Naive thymus-derived CD8-positive, alpha-beta T cell (primary cell): Measurements from ENCODE around the gene HBA2. TPM values are rescaled to one million over a fixed set of nuclear protein-coding genes. Genes with fewer than 3 reads are reported as not detected.

Source experiments
- polyA plus RNA-seq, 3 donors: library from polyadenylated mRNA; unstranded; fragments of 300-500 nt; fragmentation: Illumina TruSeq; gene quantifications; one replicate each; pipeline ENCODE4 v1.2.3, GENCODE V29; 2021
- total RNA-seq, 8 experiments: library from RNA in 2 of 8; stranded (reverse) in 2 of 8; gene quantifications; one replicate each; pipeline ENCODE4 v1.2.3 and lab custom pipeline; 2021 to 2026

Gene HBA2
- total and polyA plus RNA-seq, 5 experiments from 2014 or later, result 0.89 to 8.6 TPM; not detected in 3

Other genes starting within 250 kb of the HBA2 start
- gene POLR3K, start 119.3 kb upstream of the HBA2 start, total RNA-seq, result 10 to 100 TPM; 16.2 to 17.1 TPM
- 10 to 100 TPM; 20.9 to 29.5 (median 23.1) TPM for gene POLR3K, start 119.3 kb upstream of the HBA2 start, polyA plus RNA-seq
- gene SNRNP25, start 119.0 kb upstream of the HBA2 start, total RNA-seq, result 10 to 100 TPM in 1 of 2 experiments, 1 to 10 TPM in 1; 9.5 to 11.3 TPM
- gene SNRNP25, start 119.0 kb upstream of the HBA2 start, polyA plus RNA-seq, result 10 to 100 TPM; 20.2 to 30.2 (median 22.3) TPM
- gene RHBDF1, start 100.2 kb upstream of the HBA2 start, total RNA-seq, result not detected
- under 1 TPM in 1 of 3 donors, not detected in 2; 0.50 TPM for gene RHBDF1, start 100.2 kb upstream of the HBA2 start, polyA plus RNA-seq
- 10 to 100 TPM; 24.5 to 27.2 TPM for gene MPG, start 94.7 kb upstream of the HBA2 start, total RNA-seq
- gene MPG, start 94.7 kb upstream of the HBA2 start, polyA plus RNA-seq, result 10 to 100 TPM; 46.0 to 57.7 (median 51.8) TPM
- 10 to 100 TPM; 40.7 to 41.3 TPM for gene NPRL3, start 34.2 kb upstream of the HBA2 start, total RNA-seq
- 10 to 100 TPM in 2 of 3 donors, 1 to 10 TPM in 1; 5.9 to 16.2 (median 13.1) TPM for gene NPRL3, start 34.2 kb upstream of the HBA2 start, polyA plus RNA-seq
- not detected for gene HBZ, start 20.2 kb upstream of the HBA2 start, total RNA-seq
- not detected for gene HBZ, start 20.2 kb upstream of the HBA2 start, polyA plus RNA-seq
- gene HBM, start 6.9 kb upstream of the HBA2 start, total RNA-seq, result not detected
- gene HBM, start 6.9 kb upstream of the HBA2 start, polyA plus RNA-seq, result not detected
- not detected for gene HBA1, start 3.8 kb downstream of the HBA2 start, total RNA-seq
- 1 to 10 TPM in 1 of 3 donors, not detected in 2; 1.7 TPM for gene HBA1, start 3.8 kb downstream of the HBA2 start, polyA plus RNA-seq
- not detected for gene HBQ1, start 7.6 kb downstream of the HBA2 start, total RNA-seq
- gene HBQ1, start 7.6 kb downstream of the HBA2 start, polyA plus RNA-seq, result under 1 TPM in 1 of 3 donors, not detected in 2; 0.71 TPM
- gene LUC7L, start 56.6 kb downstream of the HBA2 start, total RNA-seq, result 100 to 1,000 TPM; 193 to 194 TPM
- 10 to 100 TPM in 1 of 3 donors, 1 to 10 TPM in 2; 4.5 to 11.9 (median 7.2) TPM for gene LUC7L, start 56.6 kb downstream of the HBA2 start, polyA plus RNA-seq
- 10 to 100 TPM; 36.7 to 46.5 TPM for gene FAM234A, start 61.9 kb downstream of the HBA2 start, total RNA-seq
- 10 to 100 TPM; 18.8 to 46.4 (median 34.4) TPM for gene FAM234A, start 61.9 kb downstream of the HBA2 start, polyA plus RNA-seq
- gene RGS11, start 103.1 kb downstream of the HBA2 start, total RNA-seq, result not detected
- not detected for gene RGS11, start 103.1 kb downstream of the HBA2 start, polyA plus RNA-seq
- under 1 TPM in 1 of 2 experiments, not detected in 1; 0.68 TPM for gene ARHGDIG, start 107.7 kb downstream of the HBA2 start, total RNA-seq
- gene ARHGDIG, start 107.7 kb downstream of the HBA2 start, polyA plus RNA-seq, result not detected
- gene PDIA2, start 110.3 kb downstream of the HBA2 start, total RNA-seq, result under 1 TPM in 1 of 2 experiments, not detected in 1; 0.44 TPM
- gene PDIA2, start 110.3 kb downstream of the HBA2 start, polyA plus RNA-seq, result not detected
- 10 to 100 TPM; 40.7 to 44.0 TPM for gene AXIN1, start 179.8 kb downstream of the HBA2 start, total RNA-seq
- 1 to 10 TPM; 1.6 to 4.1 (median 2.2) TPM for gene AXIN1, start 179.8 kb downstream of the HBA2 start, polyA plus RNA-seq
- gene MRPL28, start 197.7 kb downstream of the HBA2 start, total RNA-seq, result 10 to 100 TPM; 32.4 to 33.3 TPM
- gene MRPL28, start 197.7 kb downstream of the HBA2 start, polyA plus RNA-seq, result 10 to 100 TPM; 57.4 to 66.6 (median 64.7) TPM
- 10 to 100 TPM; 80.1 to 80.4 TPM for gene PGAP6, start 209.1 kb downstream of the HBA2 start, total RNA-seq
- 10 to 100 TPM; 19.5 to 38.1 (median 22.0) TPM for gene PGAP6, start 209.1 kb downstream of the HBA2 start, polyA plus RNA-seq
- gene NME4, start 224.3 kb downstream of the HBA2 start, total RNA-seq, result 10 to 100 TPM; 29.7 to 33.2 TPM
- 10 to 100 TPM; 38.9 to 61.9 (median 60.7) TPM for gene NME4, start 224.3 kb downstream of the HBA2 start, polyA plus RNA-seq
- 10 to 100 TPM in 1 of 2 experiments, 1 to 10 TPM in 1; 8.5 to 10.8 TPM for gene DECR2, start 229.0 kb downstream of the HBA2 start, total RNA-seq
- gene DECR2, start 229.0 kb downstream of the HBA2 start, polyA plus RNA-seq, result 10 to 100 TPM in 1 of 3 donors, 1 to 10 TPM in 2; 7.4 to 12.2 (median 8.5) TPM